ENCODE results near the gene NUP98. TPM values are rescaled to one million over a fixed set of nuclear protein-coding genes. Genes with fewer than 3 reads are reported as not detected.

Gene NUP98
- total and polyA plus RNA-seq, 2 donors (not counting 3 experiments of a cell fraction or from before 2014, with no cell fraction given): 92.7 to 169 TPM

GRCh38 chr11:3764266-3764665, 33.1 kb downstream of the NUP98 start:
- Histone ChIP-seq H3K36me3 (ENCODE audit: control insufficient read depth in 2 of 2, extremely low read depth in 1 of 2, insufficient read depth in 2 of 2, low read length in 2 of 2) (peaks cover 20% of the 10 kb centered on the region in 2 experiments), H3K4me2 (ENCODE audit: insufficient read depth, low read length) (no peak overlapping the region), H3K27me3 (ENCODE audit: control insufficient read depth in 2 of 2, insufficient read depth in 2 of 2, low read length in 2 of 2) (no peaks in the 10 kb centered on the region), H3K9me1 (replicated peaks; ENCODE audit: control insufficient read depth, extremely low read depth, insufficient read depth, low read length) (no peaks in the 10 kb centered on the region), H3K79me2 (ENCODE audit: control insufficient read depth, insufficient read depth, low read length) (no peaks in the 10 kb centered on the region), H3K4me3 (replicated peaks in 1 of 3; ENCODE audit: insufficient read depth in 1 of 3, low read depth in 1 of 3, low read length in 3 of 3) (no peak overlapping the region), H3K4me1 (ENCODE audit: control insufficient read depth, extremely low read depth, insufficient read depth, low read length) (no peaks in the 10 kb centered on the region), H3K9ac (replicated peaks; ENCODE audit: extremely low read depth, insufficient read depth, low read length) (no peak overlapping the region), H2AFZ (ENCODE audit: low read depth, low read length) (no peak overlapping the region), H3K9me3 (replicated peaks; ENCODE audit: control insufficient read depth, insufficient read depth, low read length) (no peaks in the 10 kb centered on the region), H4K20me1 (replicated peaks; ENCODE audit: control insufficient read depth, extremely low read depth, insufficient read depth, low read length) (no peaks in the 10 kb centered on the region), H3K27ac (ENCODE audit: insufficient read depth, low read depth, low read length) (no peak overlapping the region)
- DNase-seq (ENCODE audit: low read depth, low spot score): no peak
- dilution Hi-C loops (cut with MboI; ENCODE audit: extremely low pct_ligation_motif_present, low sequenced_read_pairs): no loop called here
- CTCF ChIA-PET: no interaction called here
- no TSS peak for BruUV-seq (replicated peaks)
- POLR2A ChIA-PET: no interaction called here
- intact Hi-C loops (cut with micrococcal nuclease): loop anchor here (5.0 kb wide), 1 partner anchor 67 kb away; no protein-coding TSS in a partner anchor
- TF ChIP-seq EZH2 (IDR thresholded peaks at IDR 0.05; ENCODE audit: borderline replicate concordance, low read depth, low read length, severe bottlenecking): no peak
- no peak for TF ChIP-seq JUN (IDR thresholded peaks at IDR 0.05; ENCODE audit: borderline replicate concordance, insufficient read depth, insufficient read length, low read depth)
- no peak for TF ChIP-seq GATA2 (IDR thresholded peaks at IDR 0.05; ENCODE audit: insufficient read depth, insufficient read length, low read depth, low read length)
- no peak for TF ChIP-seq POLR2AphosphoS5 (IDR thresholded peaks at IDR 0.05; ENCODE audit: insufficient read depth, low read depth, low read length)
- no peak for TF ChIP-seq MYC (IDR thresholded peaks at IDR 0.05; ENCODE audit: low read depth, low read length)
- TF ChIP-seq POLR2A (IDR thresholded peaks at IDR 0.05; ENCODE audit: low read depth, low read length): no peak
- TF ChIP-seq CTCF (IDR thresholded peaks at IDR 0.05; ENCODE audit: extremely low read depth in 1 of 2, insufficient read depth in 1 of 2, low read depth in 1 of 2, low read length in 2 of 2): no peak
- TF ChIP-seq FOS (IDR thresholded peaks at IDR 0.05; ENCODE audit: borderline replicate concordance, insufficient read depth, low read length): no peak
- TF ChIP-seq MAX (IDR thresholded peaks at IDR 0.05; ENCODE audit: insufficient read depth, insufficient read length): no peak
- no peak for FAIRE-seq

Measured in endothelial cell of umbilical vein (primary cell).